ENCODE measurements around the gene C2orf49. TPM values are rescaled to one million over a fixed set of nuclear protein-coding genes. Genes with fewer than 3 reads are reported as not detected.

Gene C2orf49
- total and polyA plus RNA-seq, 10 of the 15 experiments (the other 5 are each of a cell fraction or from before 2014, with no cell fraction given), result 7.2 to 24.2 (median 15.5) TPM

DNA sequence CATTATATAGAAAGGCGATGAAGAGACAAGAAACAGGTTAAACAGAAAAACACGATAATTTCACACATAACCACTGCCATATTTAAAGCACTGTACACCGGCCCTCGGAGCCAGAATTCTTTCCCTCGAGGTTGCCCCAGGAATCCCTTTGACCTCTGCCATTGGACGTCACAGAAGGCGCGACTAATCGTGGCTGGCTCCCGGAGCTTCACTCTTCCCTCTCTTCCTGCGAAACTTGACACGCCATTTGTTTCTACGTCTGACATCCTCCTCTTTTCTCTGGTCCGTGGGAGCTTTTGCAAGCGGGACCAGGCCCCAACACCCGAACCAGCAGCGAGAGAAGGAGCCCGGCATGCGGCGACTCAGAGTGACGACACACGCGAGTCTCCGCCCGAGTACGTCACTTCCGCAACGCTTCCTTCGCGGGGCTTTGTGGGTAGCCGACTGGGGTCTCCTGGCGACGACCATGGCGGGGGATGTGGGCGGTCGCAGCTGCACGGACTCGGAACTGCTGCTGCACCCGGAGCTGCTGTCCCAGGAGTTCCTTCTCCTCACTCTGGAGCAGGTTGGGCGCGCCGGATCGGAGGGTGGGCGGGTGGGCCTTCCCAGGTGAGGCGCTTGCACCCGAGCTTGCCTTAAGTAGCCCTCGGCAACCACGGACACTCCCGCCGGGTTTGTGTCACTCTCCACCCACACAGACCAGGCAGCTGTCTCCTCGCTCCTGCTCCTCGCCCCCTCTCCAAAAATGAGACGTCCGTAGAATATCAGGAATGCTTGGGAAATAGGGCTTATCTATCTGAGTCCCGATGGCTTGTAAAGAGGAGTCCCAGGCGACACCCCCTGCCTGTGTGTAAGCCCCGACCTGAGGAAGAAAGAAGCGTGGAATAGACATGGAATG, at the start of gene C2orf49 (continued):
- TF ChIP-seq BACH1 (IDR thresholded peaks at IDR 0.05; ENCODE audit: borderline replicate concordance), result no peak
- TF ChIP-seq YY1 (IDR thresholded peaks at IDR 0.05; ENCODE audit: low read depth, low read length), result peak; percentile 91
- TF ChIP-seq IRF4 (IDR thresholded peaks at IDR 0.05; ENCODE audit: low read depth, low read length), result no peak
- no peak for TF ChIP-seq JUND (IDR thresholded peaks at IDR 0.05; ENCODE audit: low read depth, low read length)
- no peak; the same call in 1 of the 2 replicates for TF ChIP-seq CHD2 (IDR thresholded peaks at IDR 0.05; ENCODE audit: borderline replicate concordance, low read depth, low read length)
- TF ChIP-seq TAF1 (IDR thresholded peaks at IDR 0.05; ENCODE audit: borderline replicate concordance, low read depth, low read length), result peak; percentile 5; the same call in 1 of the 2 replicates
- peak; percentile 57 for TF ChIP-seq CBFB (IDR thresholded peaks at IDR 0.05; ENCODE audit: low read depth)
- no peak for TF ChIP-seq LARP7 (IDR thresholded peaks at IDR 0.05)
- peak in 1 of 2 experiments; percentile 72; a peak in 1 of 3 replicates for TF ChIP-seq EGR1 (IDR thresholded peaks at IDR 0.05; ENCODE audit: borderline replicate concordance in 1 of 2, low read depth in 2 of 2, low read length in 2 of 2)
- no peak for TF ChIP-seq ZSCAN29 (IDR thresholded peaks at IDR 0.05)
- TF ChIP-seq SMARCA5 (IDR thresholded peaks at IDR 0.05), result no peak
- TF ChIP-seq MXI1 (IDR thresholded peaks at IDR 0.05; ENCODE audit: low read depth, low read length), result peak; percentile 83
- no peak for TF ChIP-seq TBL1XR1 (IDR thresholded peaks at IDR 0.05; ENCODE audit: low read depth, low read length)
- TF ChIP-seq SMAD1 (IDR thresholded peaks at IDR 0.05; ENCODE audit: low read depth, partially characterized antibody), result peak; percentile 28
- peak; percentile 52; the same call in 1 of the 2 replicates for TF ChIP-seq BMI1 (IDR thresholded peaks at IDR 0.05; ENCODE audit: borderline replicate concordance)
- TF ChIP-seq, protein P1, sequence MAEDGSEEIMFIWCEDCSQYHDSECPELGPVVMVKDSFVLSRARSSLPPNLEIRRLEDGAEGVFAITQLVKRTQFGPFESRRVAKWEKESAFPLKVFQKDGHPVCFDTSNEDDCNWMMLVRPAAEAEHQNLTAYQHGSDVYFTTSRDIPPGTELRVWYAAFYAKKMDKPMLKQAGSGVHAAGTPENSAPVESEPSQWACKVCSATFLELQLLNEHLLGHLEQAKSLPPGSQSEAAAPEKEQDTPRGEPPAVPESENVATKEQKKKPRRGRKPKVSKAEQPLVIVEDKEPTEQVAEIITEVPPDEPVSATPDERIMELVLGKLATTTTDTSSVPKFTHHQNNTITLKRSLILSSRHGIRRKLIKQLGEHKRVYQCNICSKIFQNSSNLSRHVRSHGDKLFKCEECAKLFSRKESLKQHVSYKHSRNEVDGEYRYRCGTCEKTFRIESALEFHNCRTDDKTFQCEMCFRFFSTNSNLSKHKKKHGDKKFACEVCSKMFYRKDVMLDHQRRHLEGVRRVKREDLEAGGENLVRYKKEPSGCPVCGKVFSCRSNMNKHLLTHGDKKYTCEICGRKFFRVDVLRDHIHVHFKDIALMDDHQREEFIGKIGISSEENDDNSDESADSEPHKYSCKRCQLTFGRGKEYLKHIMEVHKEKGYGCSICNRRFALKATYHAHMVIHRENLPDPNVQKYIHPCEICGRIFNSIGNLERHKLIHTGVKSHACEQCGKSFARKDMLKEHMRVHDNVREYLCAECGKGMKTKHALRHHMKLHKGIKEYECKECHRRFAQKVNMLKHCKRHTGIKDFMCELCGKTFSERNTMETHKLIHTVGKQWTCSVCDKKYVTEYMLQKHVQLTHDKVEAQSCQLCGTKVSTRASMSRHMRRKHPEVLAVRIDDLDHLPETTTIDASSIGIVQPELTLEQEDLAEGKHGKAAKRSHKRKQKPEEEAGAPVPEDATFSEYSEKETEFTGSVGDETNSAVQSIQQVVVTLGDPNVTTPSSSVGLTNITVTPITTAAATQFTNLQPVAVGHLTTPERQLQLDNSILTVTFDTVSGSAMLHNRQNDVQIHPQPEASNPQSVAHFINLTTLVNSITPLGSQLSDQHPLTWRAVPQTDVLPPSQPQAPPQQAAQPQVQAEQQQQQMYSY (CRISPR knock-in tag; IDR thresholded peaks at IDR 0.05), result no peak
- TF ChIP-seq ESRRA (IDR thresholded peaks at IDR 0.05; ENCODE audit: low read length), result 0 out of 2 replicates have a peak, but pooled peaks have one; percentile 17
- TF ChIP-seq, protein P2, sequence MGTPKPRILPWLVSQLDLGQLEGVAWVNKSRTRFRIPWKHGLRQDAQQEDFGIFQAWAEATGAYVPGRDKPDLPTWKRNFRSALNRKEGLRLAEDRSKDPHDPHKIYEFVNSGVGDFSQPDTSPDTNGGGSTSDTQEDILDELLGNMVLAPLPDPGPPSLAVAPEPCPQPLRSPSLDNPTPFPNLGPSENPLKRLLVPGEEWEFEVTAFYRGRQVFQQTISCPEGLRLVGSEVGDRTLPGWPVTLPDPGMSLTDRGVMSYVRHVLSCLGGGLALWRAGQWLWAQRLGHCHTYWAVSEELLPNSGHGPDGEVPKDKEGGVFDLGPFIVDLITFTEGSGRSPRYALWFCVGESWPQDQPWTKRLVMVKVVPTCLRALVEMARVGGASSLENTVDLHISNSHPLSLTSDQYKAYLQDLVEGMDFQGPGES (IDR thresholded peaks at IDR 0.05), result 0 out of 2 replicates have a peak, but pooled peaks have one; percentile 33
- TF ChIP-seq, protein P3, sequence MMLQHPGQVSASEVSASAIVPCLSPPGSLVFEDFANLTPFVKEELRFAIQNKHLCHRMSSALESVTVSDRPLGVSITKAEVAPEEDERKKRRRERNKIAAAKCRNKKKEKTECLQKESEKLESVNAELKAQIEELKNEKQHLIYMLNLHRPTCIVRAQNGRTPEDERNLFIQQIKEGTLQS (IDR thresholded peaks at IDR 0.05; ENCODE audit: borderline replicate concordance, extremely low read depth, low read depth, low read length), result peak; percentile 46; the same call in 1 of the 2 replicates
- TF ChIP-seq, protein P4, sequence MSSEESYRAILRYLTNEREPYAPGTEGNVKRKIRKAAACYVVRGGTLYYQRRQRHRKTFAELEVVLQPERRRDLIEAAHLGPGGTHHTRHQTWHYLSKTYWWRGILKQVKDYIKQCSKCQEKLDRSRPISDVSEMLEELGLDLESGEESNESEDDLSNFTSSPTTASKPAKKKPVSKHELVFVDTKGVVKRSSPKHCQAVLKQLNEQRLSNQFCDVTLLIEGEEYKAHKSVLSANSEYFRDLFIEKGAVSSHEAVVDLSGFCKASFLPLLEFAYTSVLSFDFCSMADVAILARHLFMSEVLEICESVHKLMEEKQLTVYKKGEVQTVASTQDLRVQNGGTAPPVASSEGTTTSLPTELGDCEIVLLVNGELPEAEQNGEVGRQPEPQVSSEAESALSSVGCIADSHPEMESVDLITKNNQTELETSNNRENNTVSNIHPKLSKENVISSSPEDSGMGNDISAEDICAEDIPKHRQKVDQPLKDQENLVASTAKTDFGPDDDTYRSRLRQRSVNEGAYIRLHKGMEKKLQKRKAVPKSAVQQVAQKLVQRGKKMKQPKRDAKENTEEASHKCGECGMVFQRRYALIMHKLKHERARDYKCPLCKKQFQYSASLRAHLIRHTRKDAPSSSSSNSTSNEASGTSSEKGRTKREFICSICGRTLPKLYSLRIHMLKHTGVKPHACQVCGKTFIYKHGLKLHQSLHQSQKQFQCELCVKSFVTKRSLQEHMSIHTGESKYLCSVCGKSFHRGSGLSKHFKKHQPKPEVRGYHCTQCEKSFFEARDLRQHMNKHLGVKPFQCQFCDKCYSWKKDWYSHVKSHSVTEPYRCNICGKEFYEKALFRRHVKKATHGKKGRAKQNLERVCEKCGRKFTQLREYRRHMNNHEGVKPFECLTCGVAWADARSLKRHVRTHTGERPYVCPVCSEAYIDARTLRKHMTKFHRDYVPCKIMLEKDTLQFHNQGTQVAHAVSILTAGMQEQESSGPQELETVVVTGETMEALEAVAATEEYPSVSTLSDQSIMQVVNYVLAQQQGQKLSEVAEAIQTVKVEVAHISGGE (CRISPR knock-in tag; IDR thresholded peaks at IDR 0.05), result peak; percentile 55

Data from GM12878 (cell line).